ENCODE data around the gene FAM98B. TPM values are rescaled to one million over a fixed set of nuclear protein-coding genes. Genes with fewer than 3 reads are reported as not detected.
"Not testable (repeated sequence)": the region's sequence is repeated elsewhere in the genome, so short reads cannot be mapped to it uniquely, and the experiment has no call there.

The FAM98B gene
- total and polyA plus RNA-seq, 2 donors (not counting 1 experiment from before 2014, with no cell fraction given) = 4.8 to 9.0 TPM

- Histone ChIP-seq H3K36me3 (ENCODE audit: control insufficient read depth, insufficient read depth, low read length) (no peaks in the 10 kb centered on the region), H3K9me3 (ENCODE audit: control insufficient read depth, insufficient read depth, low read depth, low read length) (no peaks in the 10 kb centered on the region), H3K4me3 (replicated peaks in 1 of 4; ENCODE audit: control extremely low read depth in 1 of 4, insufficient read depth in 1 of 4, low read depth in 3 of 4, low read length in 4 of 4) (no peak overlapping the region), H3K4me2 (ENCODE audit: extremely low read depth, insufficient read depth, low read length) (no peak overlapping the region), H3K4me1 (ENCODE audit: control insufficient read depth, extremely low read depth, insufficient read depth, low read length) (no peaks in the 10 kb centered on the region), H3K79me2 (ENCODE audit: control insufficient read depth, insufficient read depth, low read length) (no peaks in the 10 kb centered on the region), H3K9ac (ENCODE audit: insufficient read depth, low read length) (no peak overlapping the region), H3K27ac (ENCODE audit: insufficient read depth, low read length) (no peak overlapping the region), H2AFZ (ENCODE audit: low read length) (no peak overlapping the region), H4K20me1 (ENCODE audit: control insufficient read depth, extremely low read depth, insufficient read depth, low read length) (no peaks in the 10 kb centered on the region), H3K27me3 (ENCODE audit: control insufficient read depth, insufficient read depth, low read length) (peaks cover 14% of the 10 kb centered on the region)
- no peak for DNase-seq (ENCODE audit: low read depth in 2 of 2)
- TF ChIP-seq, protein P1, sequence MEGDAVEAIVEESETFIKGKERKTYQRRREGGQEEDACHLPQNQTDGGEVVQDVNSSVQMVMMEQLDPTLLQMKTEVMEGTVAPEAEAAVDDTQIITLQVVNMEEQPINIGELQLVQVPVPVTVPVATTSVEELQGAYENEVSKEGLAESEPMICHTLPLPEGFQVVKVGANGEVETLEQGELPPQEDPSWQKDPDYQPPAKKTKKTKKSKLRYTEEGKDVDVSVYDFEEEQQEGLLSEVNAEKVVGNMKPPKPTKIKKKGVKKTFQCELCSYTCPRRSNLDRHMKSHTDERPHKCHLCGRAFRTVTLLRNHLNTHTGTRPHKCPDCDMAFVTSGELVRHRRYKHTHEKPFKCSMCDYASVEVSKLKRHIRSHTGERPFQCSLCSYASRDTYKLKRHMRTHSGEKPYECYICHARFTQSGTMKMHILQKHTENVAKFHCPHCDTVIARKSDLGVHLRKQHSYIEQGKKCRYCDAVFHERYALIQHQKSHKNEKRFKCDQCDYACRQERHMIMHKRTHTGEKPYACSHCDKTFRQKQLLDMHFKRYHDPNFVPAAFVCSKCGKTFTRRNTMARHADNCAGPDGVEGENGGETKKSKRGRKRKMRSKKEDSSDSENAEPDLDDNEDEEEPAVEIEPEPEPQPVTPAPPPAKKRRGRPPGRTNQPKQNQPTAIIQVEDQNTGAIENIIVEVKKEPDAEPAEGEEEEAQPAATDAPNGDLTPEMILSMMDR (conservative IDR thresholded peaks at IDR 0.05 in 1 of 2, IDR thresholded peaks at IDR 0.05 in 1 of 2; ENCODE audit: low read depth in 1 of 2, low read length in 2 of 2) = no peak
- TF ChIP-seq EZH2 (IDR thresholded peaks at IDR 0.05; ENCODE audit: low read length, missing control alignments) = no peak
Measured at GRCh38 chr15:38427380-38427779, 26.5 kb upstream of the FAM98B start.

GRCh38 chr15:38430106-38430760 is 23.7 kb upstream of the FAM98B start:
- no peaks in the 10 kb centered on the region for H3K4me1 ChIP-seq (ENCODE audit: control insufficient read depth, extremely low read depth, insufficient read depth, low read length)

DNA sequence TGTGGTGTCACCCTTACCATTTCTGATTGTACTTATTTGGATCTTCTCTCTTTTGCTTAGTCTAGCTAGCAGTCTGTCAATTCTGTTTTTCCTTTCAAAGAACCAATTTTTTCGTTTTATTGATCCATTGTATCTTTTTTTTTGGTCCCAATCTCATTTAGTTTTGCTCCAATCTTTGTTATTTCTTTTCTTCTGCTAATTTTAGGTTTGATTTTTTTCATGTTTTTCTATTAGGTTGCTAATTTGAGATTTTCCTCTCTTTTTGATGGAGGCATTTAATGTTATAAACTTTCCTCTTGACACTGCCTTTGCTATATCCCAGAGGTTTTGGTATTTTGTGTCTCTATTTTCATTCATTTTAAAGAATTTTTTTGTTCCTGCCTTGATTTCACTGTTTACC is 16.9 kb upstream of the FAM98B start:
- Histone ChIP-seq H3K79me2 (ENCODE audit: control insufficient read depth, insufficient read depth, low read length) (no peaks in the 10 kb centered on the region), H3K36me3 (ENCODE audit: control insufficient read depth, insufficient read depth, low read length) (no peaks in the 10 kb centered on the region), H3K9me3 (ENCODE audit: control insufficient read depth, insufficient read depth, low read depth, low read length) (no peaks in the 10 kb centered on the region), H3K27ac (ENCODE audit: insufficient read depth, low read length) (no peak overlapping the region), H3K4me3 (replicated peaks in 1 of 4; ENCODE audit: control extremely low read depth in 1 of 4, insufficient read depth in 1 of 4, low read depth in 3 of 4, low read length in 4 of 4) (no peak overlapping the region), H3K4me1 (ENCODE audit: control insufficient read depth, extremely low read depth, insufficient read depth, low read length) (no peaks in the 10 kb centered on the region), H2AFZ (ENCODE audit: low read length) (no peak overlapping the region), H4K20me1 (ENCODE audit: control insufficient read depth, extremely low read depth, insufficient read depth, low read length) (no peaks in the 10 kb centered on the region), H3K4me2 (ENCODE audit: extremely low read depth, insufficient read depth, low read length) (no peak overlapping the region), H3K27me3 (ENCODE audit: control insufficient read depth, insufficient read depth, low read length) (peaks cover 5% of the 10 kb centered on the region), H3K9ac (ENCODE audit: insufficient read depth, low read length) (no peak overlapping the region)
- TF ChIP-seq, protein P1 (conservative IDR thresholded peaks at IDR 0.05 in 1 of 2, IDR thresholded peaks at IDR 0.05 in 1 of 2; ENCODE audit: low read depth in 1 of 2, low read length in 2 of 2) = no peak
- no peak for TF ChIP-seq EZH2 (IDR thresholded peaks at IDR 0.05; ENCODE audit: low read length, missing control alignments)
- DNase-seq (ENCODE audit: low read depth in 2 of 2) = no peak

More at GRCh38 chr15:38430106-38430760, 23.7 kb upstream of the FAM98B start:
- H3K9ac ChIP-seq (ENCODE audit: insufficient read depth, low read length) = no peak overlapping the region
- no peaks in the 10 kb centered on the region for H4K20me1 ChIP-seq (ENCODE audit: control insufficient read depth, extremely low read depth, insufficient read depth, low read length)
- no peak overlapping the region for H3K4me2 ChIP-seq (ENCODE audit: extremely low read depth, insufficient read depth, low read length)
- no peak for TF ChIP-seq EZH2 (IDR thresholded peaks at IDR 0.05; ENCODE audit: low read length, missing control alignments)
- TF ChIP-seq, protein P1 (conservative IDR thresholded peaks at IDR 0.05 in 1 of 2, IDR thresholded peaks at IDR 0.05 in 1 of 2; ENCODE audit: low read depth in 1 of 2, low read length in 2 of 2) = no peak
- H3K79me2 ChIP-seq (ENCODE audit: control insufficient read depth, insufficient read depth, low read length) = no peaks in the 10 kb centered on the region
- no peak overlapping the region for H3K27ac ChIP-seq (ENCODE audit: insufficient read depth, low read length)
- DNase-seq (ENCODE audit: low read depth in 2 of 2) = no peak
- H3K4me3 ChIP-seq (replicated peaks in 1 of 4; ENCODE audit: control extremely low read depth in 1 of 4, insufficient read depth in 1 of 4, low read depth in 3 of 4, low read length in 4 of 4) = no peak overlapping the region
- H3K27me3 ChIP-seq (ENCODE audit: control insufficient read depth, insufficient read depth, low read length) = peaks cover 15% of the 10 kb centered on the region
- H3K36me3 ChIP-seq (ENCODE audit: control insufficient read depth, insufficient read depth, low read length) = no peaks in the 10 kb centered on the region
- no peaks in the 10 kb centered on the region for H3K9me3 ChIP-seq (ENCODE audit: control insufficient read depth, insufficient read depth, low read depth, low read length)
- H2AFZ ChIP-seq (ENCODE audit: low read length) = no peak overlapping the region

- H4K20me1 ChIP-seq (ENCODE audit: control insufficient read depth, extremely low read depth, insufficient read depth, low read length); H3K4me2 ChIP-seq (ENCODE audit: extremely low read depth, insufficient read depth, low read length); H3K9ac ChIP-seq (ENCODE audit: insufficient read depth, low read length); DNase-seq (ENCODE audit: low read depth in 2 of 2); H2AFZ ChIP-seq (ENCODE audit: low read length); H3K4me3 ChIP-seq (replicated peaks in 1 of 4; ENCODE audit: control extremely low read depth in 1 of 4, insufficient read depth in 1 of 4, low read depth in 3 of 4, low read length in 4 of 4); H3K36me3 ChIP-seq (ENCODE audit: control insufficient read depth, insufficient read depth, low read length); H3K27ac ChIP-seq (ENCODE audit: insufficient read depth, low read length); H3K9me3 ChIP-seq (ENCODE audit: control insufficient read depth, insufficient read depth, low read depth, low read length); H3K79me2 ChIP-seq (ENCODE audit: control insufficient read depth, insufficient read depth, low read length); H3K4me1 ChIP-seq (ENCODE audit: control insufficient read depth, extremely low read depth, insufficient read depth, low read length); H3K27me3 ChIP-seq (ENCODE audit: control insufficient read depth, insufficient read depth, low read length): not testable (repeated sequence)
Measured at GRCh38 chr15:38437603-38438002, 16.3 kb upstream of the FAM98B start.

Data from fibroblast of lung (primary cell).